Osteoblast (primary cell): Measurements from ENCODE around the gene FADS2. TPM values are rescaled to one million over a fixed set of nuclear protein-coding genes. Genes with fewer than 3 reads are reported as not detected.
A peak's percentile ranks its signal among the peaks of the same experiment; 100 is the strongest.

Experiments
- DNase-seq: peaks from one replicate; pipeline ENCODE4 v3.0.0; 2011; ENCODE audit warnings: low spot score, mixed read lengths; ENCODE audit not compliant: insufficient read length; ENCODE audit errors: missing footprints
- H2AFZ ChIP-seq: 2 replicates; pipeline ENCODE4 v1.6.0; 2011; ENCODE audit warnings: mild to moderate bottlenecking, low read length
- H3K27ac ChIP-seq: 2 replicates; pipeline ENCODE4 v1.5.1; 2011; ENCODE audit warnings: mild to moderate bottlenecking, low read depth, low read length, moderate library complexity
- H3K27me3 ChIP-seq: 2 replicates; pipeline ENCODE4 v1.6.0; 2012; ENCODE audit warnings: mild to moderate bottlenecking, control low read depth, inconsistent platforms, low read length, moderate library complexity; ENCODE audit not compliant: insufficient read depth
- H3K36me3 ChIP-seq: 2 replicates; pipeline ENCODE4 v1.5.1; 2011; ENCODE audit warnings: mild to moderate bottlenecking, low read length, control low read depth, moderate library complexity; ENCODE audit not compliant: insufficient read depth
- H3K4me1 ChIP-seq: 2 replicates; pipeline ENCODE4 v1.5.1; 2011; ENCODE audit warnings: mild to moderate bottlenecking, low read length, control low read depth, moderate library complexity; ENCODE audit not compliant: insufficient read depth
- H3K4me2 ChIP-seq: 2 replicates; pipeline ENCODE4 v1.6.0; 2011; ENCODE audit warnings: mild to moderate bottlenecking, low read length; ENCODE audit not compliant: insufficient read depth
- H3K4me3 ChIP-seq: fragments of 200-600 bp; sonication (generic); 3 replicates; pipeline ENCODE4 v1.5.1; 2012; ENCODE audit warnings: mild to moderate bottlenecking, low read length, inconsistent platforms; ENCODE audit not compliant: insufficient read depth
- H3K79me2 ChIP-seq: 2 replicates; pipeline ENCODE4 v1.6.0; 2012; ENCODE audit warnings: mild to moderate bottlenecking, low read length, control low read depth, inconsistent platforms; ENCODE audit not compliant: insufficient read depth
- H3K9me3 ChIP-seq: 2 replicates; pipeline ENCODE4 v1.5.1; 2011; ENCODE audit warnings: low read depth, low read length, control low read depth
- H4K20me1 ChIP-seq: 2 replicates; pipeline ENCODE4 v1.6.0; 2012; ENCODE audit warnings: mild to moderate bottlenecking, low read length, control low read depth; ENCODE audit not compliant: insufficient read depth
- total RNA-seq: library from RNA; depleted of rRNA; stranded (reverse); fragments of >200 nt; gene quantifications from 2 replicates; pipeline ENCODE4 v1.2.3, GENCODE V29; 2012
- TF ChIP-seq, protein P1 (sequence below): IDR thresholded peaks from 2 replicates; pipeline ENCODE4 v1.5.1; 2011; ENCODE audit warnings: mild to moderate bottlenecking, low read depth, low read length, moderate library complexity; ENCODE audit errors: extremely low read depth

FADS2 gene
- 258 and 275 TPM in 2 replicates for total RNA-seq

- Histone ChIP-seq H3K4me2 (peak within 1 kb of the TSS; percentile 89), H3K36me3 (no peaks in the 10 kb centered on the region), H3K4me3 (peak within 1 kb of the TSS; percentile 81), H2AFZ (peak within 1 kb of the TSS; percentile 76), H3K27me3 (no peaks in the 10 kb centered on the region), H3K79me2 (peaks cover 28% of the 10 kb centered on the region), H3K27ac (peak within 1 kb of the TSS; percentile 23), H3K4me1 (peaks cover 19% of the 10 kb centered on the region), H3K9me3 (no peaks in the 10 kb centered on the region), H4K20me1 (peaks cover 14% of the 10 kb centered on the region)
- DNase-seq: peak; percentile 97
- TF ChIP-seq, protein P1, sequence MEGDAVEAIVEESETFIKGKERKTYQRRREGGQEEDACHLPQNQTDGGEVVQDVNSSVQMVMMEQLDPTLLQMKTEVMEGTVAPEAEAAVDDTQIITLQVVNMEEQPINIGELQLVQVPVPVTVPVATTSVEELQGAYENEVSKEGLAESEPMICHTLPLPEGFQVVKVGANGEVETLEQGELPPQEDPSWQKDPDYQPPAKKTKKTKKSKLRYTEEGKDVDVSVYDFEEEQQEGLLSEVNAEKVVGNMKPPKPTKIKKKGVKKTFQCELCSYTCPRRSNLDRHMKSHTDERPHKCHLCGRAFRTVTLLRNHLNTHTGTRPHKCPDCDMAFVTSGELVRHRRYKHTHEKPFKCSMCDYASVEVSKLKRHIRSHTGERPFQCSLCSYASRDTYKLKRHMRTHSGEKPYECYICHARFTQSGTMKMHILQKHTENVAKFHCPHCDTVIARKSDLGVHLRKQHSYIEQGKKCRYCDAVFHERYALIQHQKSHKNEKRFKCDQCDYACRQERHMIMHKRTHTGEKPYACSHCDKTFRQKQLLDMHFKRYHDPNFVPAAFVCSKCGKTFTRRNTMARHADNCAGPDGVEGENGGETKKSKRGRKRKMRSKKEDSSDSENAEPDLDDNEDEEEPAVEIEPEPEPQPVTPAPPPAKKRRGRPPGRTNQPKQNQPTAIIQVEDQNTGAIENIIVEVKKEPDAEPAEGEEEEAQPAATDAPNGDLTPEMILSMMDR: no peak
These were observed at the start of gene FADS2 for GRCh38 chr11:61827571-61828378. Gene FADS2 (plus strand): TSS chr11:61828300. CDS start chr11:61828391, 91 bp downstream.

GRCh38 chr11:61778357-61778886 is 49.7 kb upstream of the FADS2 start:
- H2AFZ ChIP-seq: no peak overlapping the region
- H4K20me1 ChIP-seq: no peaks in the 10 kb centered on the region
- H3K36me3 ChIP-seq: no peaks in the 10 kb centered on the region
- H3K9me3 ChIP-seq: no peaks in the 10 kb centered on the region
- H3K79me2 ChIP-seq: no peaks in the 10 kb centered on the region
- H3K4me1 ChIP-seq: no peaks in the 10 kb centered on the region
- DNase-seq: peak; percentile 88
- H3K27ac ChIP-seq: no peak overlapping the region
- H3K4me3 ChIP-seq: no peak overlapping the region
- no peak overlapping the region for H3K4me2 ChIP-seq
- TF ChIP-seq, protein P1: no peak
- no peaks in the 10 kb centered on the region for H3K27me3 ChIP-seq

GRCh38 chr11:61778920-61779650 is 49.0 kb upstream of the FADS2 start:
- Histone ChIP-seq H3K36me3 (no peaks in the 10 kb centered on the region), H3K4me2 (no peak overlapping the region), H2AFZ (no peak overlapping the region), H3K79me2 (no peaks in the 10 kb centered on the region), H3K4me3 (no peak overlapping the region), H3K27me3 (no peaks in the 10 kb centered on the region), H3K27ac (no peak overlapping the region), H3K4me1 (no peaks in the 10 kb centered on the region), H3K9me3 (no peaks in the 10 kb centered on the region), H4K20me1 (no peaks in the 10 kb centered on the region)
- TF ChIP-seq, protein P1: no peak
- DNase-seq: peak; percentile 67
